Measurements from ENCODE around the gene ATP6AP1. TPM values are rescaled to one million over a fixed set of nuclear protein-coding genes. Genes with fewer than 3 reads are reported as not detected.

Gene ATP6AP1
- total and polyA plus RNA-seq, 10 of the 15 experiments (the other 5 are each of a cell fraction or from before 2014, with no cell fraction given), result 4.5 to 56.4 (median 32.0) TPM

- no peak for TF ChIP-seq FOS (IDR thresholded peaks at IDR 0.05; ENCODE audit: borderline replicate concordance, extremely low read depth, insufficient read length)
- peak; percentile 98 for TF ChIP-seq TAF1 (IDR thresholded peaks at IDR 0.05; ENCODE audit: borderline replicate concordance, low read depth, low read length)
- TF ChIP-seq ZBTB33 (IDR thresholded peaks at IDR 0.05), result no peak
- peak; percentile 35 to 81 for TF ChIP-seq EGR1 (IDR thresholded peaks at IDR 0.05; ENCODE audit: borderline replicate concordance in 1 of 2, low read depth in 2 of 2, low read length in 2 of 2)
- no peak for TF ChIP-seq SMC3 (IDR thresholded peaks at IDR 0.05; ENCODE audit: borderline replicate concordance, low read length)
Measured at GRCh38 chrX:154397888-154398667, 30.4 kb upstream of the ATP6AP1 start, which contains the start of gene RPL10 (continued).

- in situ Hi-C loops (cut with MboI) (no loop called here), intact Hi-C loops (cut with micrococcal nuclease; ENCODE audit: unreplicated experiment) (loop anchor here (5.0 kb wide), 1 partner anchor 38 kb away; the partner anchor contains the start of gene GDI1)
- Histone ChIP-seq H3K9me3 (replicated peaks; ENCODE audit: control insufficient read depth, insufficient read depth, low read length) (no peaks in the 10 kb centered on the region; the same call in 2 of the 3 replicates), H4K20me1 (ENCODE audit: control insufficient read depth, insufficient read depth) (peaks cover 5% of the 10 kb centered on the region; the same call in 1 of the 2 replicates), H3K9ac (ENCODE audit: control insufficient read depth, insufficient read depth, low read length) (peak overlapping the region; percentile 99), H3K36me3 (ENCODE audit: control insufficient read depth in 2 of 2, insufficient read depth in 2 of 2, low read length in 1 of 2) (peaks cover 10 to 12% of the 10 kb centered on the region in 2 experiments), H3K4me2 (ENCODE audit: control insufficient read depth, insufficient read depth) (peak overlapping the region; percentile 82), H2AFZ (ENCODE audit: control insufficient read depth, low read depth, low read length) (no peak overlapping the region), H3K27ac (ENCODE audit: control insufficient read depth, insufficient read depth) (peak overlapping the region; percentile 97), H3K4me1 (ENCODE audit: control insufficient read depth, insufficient read depth, low read length) (peaks cover 3% of the 10 kb centered on the region; the same call in 1 of the 2 replicates), H3K4me3 (peak overlapping the region; percentile 73), H3K79me2 (ENCODE audit: control insufficient read depth, insufficient read depth, low read length) (peaks cover 29% of the 10 kb centered on the region), H3K27me3 (replicated peaks in 1 of 2; ENCODE audit: control insufficient read depth in 2 of 2, insufficient read depth in 2 of 2, low read length in 1 of 2) (no peaks in the 10 kb centered on the region)
- SMC1A ChIA-PET (ENCODE audit: uncharacterized antibody, unreplicated experiment), result interaction anchor here (0.7 to 2.5 kb wide), 4 partner anchors 13 to 128 kb away, joined by 4 to 7 read pairs (median 6); partner anchors contain the start of gene FLNA
- RAD21 ChIA-PET (ENCODE audit: unreplicated experiment), result interaction anchor here (1.0 to 2.1 kb wide), 5 partner anchors 12 to 128 kb away, joined by 3 to 7 read pairs (median 5); partner anchors contain the start of gene SLC10A3
- no peak for DNase-seq (ENCODE audit: low read depth, low spot score)
- ATAC-seq, result peak; percentile 56
- peak; percentile 13 for FAIRE-seq
- BruUV-seq (replicated peaks), result TSS peak; percentile 90
- CTCF ChIA-PET, result interaction anchor here (1.2 to 3.0 kb wide), 6 partner anchors 12 to 135 kb away, joined by 5 to 23 read pairs (median 10); partner anchors contain the start of genes FLNA and TAFAZZIN
- WGBS (ENCODE audit: insufficient coverage, insufficient replicate concordance, low lambda C conversion rate, missing lambda C conversion rate), result 26% methylated on average over 49 of the region's 49 CpGs
- POLR2A ChIA-PET, result interaction anchor here (0.6 to 3.8 kb wide), 11 partner anchors 10 to 129 kb away, joined by 3 to 22 read pairs (median 3); partner anchors contain the start of genes ATP6AP1, DNASE1L1, EMD and FAM3A
- TF ChIP-seq PML (IDR thresholded peaks at IDR 0.05; ENCODE audit: low read length) (peak; percentile 45; the same call in 1 of the 2 replicates), MAX (IDR thresholded peaks at IDR 0.05; ENCODE audit: low read depth, low read length) (peak; percentile 70; the same call in 1 of the 2 replicates), CBX5 (IDR thresholded peaks at IDR 0.05; ENCODE audit: low read depth) (no peak), MYB (IDR thresholded peaks at IDR 0.05; ENCODE audit: borderline replicate concordance, low read depth, low read length) (no peak), NKRF (conservative IDR thresholded peaks at IDR 0.05) (no peak; the same call in 1 of the 2 replicates), BACH1 (IDR thresholded peaks at IDR 0.05; ENCODE audit: borderline replicate concordance) (no peak), MLLT1 (IDR thresholded peaks at IDR 0.05) (peak; percentile 79; the same call in 1 of the 2 replicates)
Measured at GRCh38 chrX:154398668-154399526, 29.6 kb upstream of the ATP6AP1 start.

All from GM12878 (cell line).